GM19240 (cell line): ENCODE measurements around the gene SEL1L3.
"Not testable (repeated sequence)": the region's sequence is repeated elsewhere in the genome, so short reads cannot be mapped to it uniquely, and the experiment has no call there.

Source experiments
- DNase-seq: peaks from one replicate; pipeline ENCODE4 v3.0.0; 2011; ENCODE audit warnings: low spot score; ENCODE audit not compliant: insufficient read length

The SEL1L3 gene

GRCh38 chr4:25862411-25863346, at the start of gene SEL1L3:
TSS of gene SEL1L3 (minus strand) at chr4:25862988. CDS start at chr4:25862836, 152 bp downstream.
- DNase-seq: peak; percentile 18

- DNase-seq: no peak
These were observed 48.6 kb upstream of the SEL1L3 start for GRCh38 chr4:25911356-25911755.

GRCh38 chr4:25908491-25908901, 45.7 kb upstream of the SEL1L3 start:
- no peak for DNase-seq

GRCh38 chr4:25906113-25906512, 43.3 kb upstream of the SEL1L3 start:
- DNase-seq: not testable (repeated sequence)

- no peak for DNase-seq
These were observed 42.6 kb upstream of the SEL1L3 start for GRCh38 chr4:25905371-25905770.

GRCh38 chr4:25904748-25905082, 41.9 kb upstream of the SEL1L3 start:
- no peak for DNase-seq

- DNase-seq: no peak
These were observed 41.3 kb upstream of the SEL1L3 start for GRCh38 chr4:25903900-25904747.

- DNase-seq: no peak
These were observed 38.2 kb upstream of the SEL1L3 start for GRCh38 chr4:25901030-25901430.

- no peak for DNase-seq
These were observed 37.5 kb upstream of the SEL1L3 start for GRCh38 chr4:25900310-25900709.

- DNase-seq: no peak
These were observed 34.2 kb upstream of the SEL1L3 start for GRCh38 chr4:25896776-25897539.

GRCh38 chr4:25892796-25893195, 30.0 kb upstream of the SEL1L3 start:
- DNase-seq: no peak

- no peak for DNase-seq
These were observed 28.0 kb upstream of the SEL1L3 start for GRCh38 chr4:25890571-25891485.

GRCh38 chr4:25889589-25890503, 27.1 kb upstream of the SEL1L3 start:
- no peak for DNase-seq

GRCh38 chr4:25888781-25889180, 26.0 kb upstream of the SEL1L3 start:
- no peak for DNase-seq

- no peak for DNase-seq
These were observed 21.4 kb upstream of the SEL1L3 start for GRCh38 chr4:25884031-25884782.

GRCh38 chr4:25883565-25883964, 20.8 kb upstream of the SEL1L3 start:
- DNase-seq: no peak

GRCh38 chr4:25882226-25882625, 19.4 kb upstream of the SEL1L3 start:
- no peak for DNase-seq

- DNase-seq: no peak
These were observed 18.4 kb upstream of the SEL1L3 start for GRCh38 chr4:25881193-25881592.
